Activated CD8-positive, alpha-beta memory T cell treated with anti-CD3 and anti-CD28 coated beads, Interleukin-2, amount 50 U/mL, for 24 hours (primary cell): ENCODE measurements around the gene VSIR.

ENCODE experiments used
- DNase-seq: peaks from one replicate; pipeline ENCODE4 v3.0.0-alpha.2; 2020; ENCODE audit errors: extremely low read depth

VSIR gene

DNA sequence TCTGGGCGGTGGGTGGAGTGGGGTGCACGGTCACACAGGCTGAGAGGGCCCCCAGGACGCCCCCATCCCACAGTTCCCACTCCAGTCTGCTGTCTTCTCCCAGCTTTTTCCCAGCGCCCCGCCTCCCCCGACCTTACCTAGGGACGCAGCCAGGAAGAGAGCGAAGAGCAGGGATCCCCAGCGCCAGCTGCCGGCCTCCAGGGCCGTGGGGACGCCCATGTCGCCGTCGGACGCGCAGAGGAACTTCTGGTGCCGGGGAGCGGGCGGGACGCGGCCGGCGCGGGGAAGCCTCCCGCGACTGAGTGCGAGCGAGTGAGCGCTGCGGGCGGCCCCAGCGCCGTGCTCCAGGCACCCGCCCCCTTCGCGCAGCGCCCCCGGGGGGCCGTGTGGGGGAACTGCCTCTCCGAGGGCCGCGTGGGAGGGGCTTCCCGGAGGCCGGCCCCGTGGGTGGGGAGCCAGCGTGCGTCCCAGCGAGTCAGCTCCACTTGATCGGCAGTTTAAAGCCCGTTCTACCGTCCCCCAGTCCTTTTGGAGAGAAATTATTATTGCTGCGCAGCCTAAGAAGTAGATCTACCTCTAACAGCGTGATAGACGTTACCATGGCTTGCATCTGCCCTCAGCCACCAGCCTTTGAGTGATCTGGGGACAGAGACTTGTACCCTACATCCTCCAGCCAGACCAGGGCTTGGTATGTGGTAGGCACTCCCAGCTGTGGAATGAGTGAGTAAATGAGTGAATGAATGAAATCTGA, at the start of gene VSIR:
Gene VSIR, minus strand, starts transcription at position 300 of the 751 bp plus-strand sequence. Its CDS starts 81 bp downstream, at position 219.
- peak; percentile 77 for DNase-seq

- DNase-seq, result no peak
These were observed 48.8 kb upstream of the VSIR start for GRCh38 chr10:71821909-71822763.

DNA sequence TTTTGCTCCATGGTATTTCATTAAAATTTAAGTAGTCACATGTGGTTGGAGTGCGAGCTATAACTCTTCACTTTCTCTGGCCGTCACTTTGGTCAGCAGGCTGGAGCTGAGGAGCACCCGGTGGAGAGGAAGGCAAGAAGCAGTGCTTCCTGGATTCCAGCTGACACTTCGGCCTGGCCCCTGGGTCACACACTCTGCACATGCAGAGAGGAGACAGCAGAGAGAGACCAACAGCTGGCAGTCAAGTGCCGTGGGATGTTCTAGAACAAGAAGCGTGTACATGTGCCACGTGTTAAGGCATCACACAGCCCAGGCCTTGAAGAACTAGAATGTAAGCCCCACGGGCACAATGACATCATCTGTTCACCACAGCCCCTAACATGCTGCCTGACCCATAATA, 47.6 kb upstream of the VSIR start:
- no peak for DNase-seq

DNA sequence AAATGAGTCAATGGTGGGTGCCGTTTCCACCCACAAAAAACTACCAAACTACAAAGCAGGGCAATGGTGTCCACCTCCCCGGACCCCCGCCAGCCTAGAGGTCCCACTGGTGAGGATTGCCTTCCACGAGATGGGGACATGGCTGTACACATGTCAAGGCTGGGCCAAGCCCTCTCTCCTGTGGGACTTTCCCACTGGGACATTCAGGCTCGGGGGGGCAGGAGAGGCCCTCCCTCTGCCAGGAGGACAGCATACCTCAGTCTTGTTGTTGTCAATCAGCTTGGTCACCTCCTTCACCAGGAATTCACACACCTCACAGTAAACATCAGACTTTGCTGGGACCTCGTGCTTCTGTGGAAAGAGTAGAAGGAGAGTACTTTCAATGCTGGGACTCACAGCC, 46.7 kb upstream of the VSIR start:
- no peak for DNase-seq

DNA sequence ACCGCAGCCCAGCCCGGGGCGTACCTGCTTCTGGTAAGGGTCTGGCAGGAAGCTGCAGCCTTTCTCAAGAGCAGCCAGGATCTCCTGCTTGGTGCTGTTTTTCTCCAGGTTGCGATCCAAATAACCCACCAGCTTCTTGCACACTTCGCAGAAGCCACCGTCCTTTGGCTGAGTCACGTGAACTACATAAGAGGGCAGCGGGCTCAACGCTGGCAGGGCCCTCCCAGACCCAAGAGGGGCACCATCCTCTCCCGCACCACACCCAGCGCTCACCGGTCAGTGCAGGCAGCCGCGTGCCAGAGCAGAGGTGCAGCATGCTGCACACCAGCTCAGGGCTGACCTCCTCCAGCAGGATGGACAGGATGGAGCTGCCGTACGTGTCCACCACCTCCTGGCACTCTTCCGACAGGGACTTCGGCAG, 46.1 kb upstream of the VSIR start:
- DNase-seq, result no peak

DNA sequence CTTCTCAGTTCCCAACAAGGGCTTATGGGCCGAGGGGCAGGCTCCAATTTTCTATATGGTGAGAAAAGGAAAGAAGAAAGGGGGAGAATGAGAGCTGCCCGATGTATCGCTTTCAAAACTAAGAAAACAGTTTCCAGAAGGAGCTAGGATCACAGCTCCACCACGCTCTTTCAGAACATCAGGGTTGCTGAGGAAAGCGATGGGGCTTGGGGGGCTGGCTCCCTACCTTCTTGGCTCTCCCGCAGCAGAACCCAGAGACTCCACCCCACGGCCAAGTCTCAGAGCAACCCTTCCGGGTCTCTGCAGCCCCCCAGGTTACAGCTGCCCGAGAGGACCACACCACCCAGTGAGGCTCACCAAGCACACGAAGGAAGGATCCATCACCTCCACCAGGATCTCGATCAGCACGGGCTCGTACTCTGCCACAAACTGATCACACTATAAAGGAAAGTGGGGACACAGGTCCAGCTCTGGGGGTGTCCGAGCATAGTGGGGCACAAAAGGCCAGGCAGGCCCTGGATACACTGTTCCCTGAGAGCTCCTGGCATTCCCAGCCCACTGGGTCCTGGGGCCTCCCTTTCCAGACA, 45.4 kb upstream of the VSIR start:
- DNase-seq, result no peak

GRCh38 chr10:71817831-71818655, 44.7 kb upstream of the VSIR start:
- DNase-seq, result no peak

DNA sequence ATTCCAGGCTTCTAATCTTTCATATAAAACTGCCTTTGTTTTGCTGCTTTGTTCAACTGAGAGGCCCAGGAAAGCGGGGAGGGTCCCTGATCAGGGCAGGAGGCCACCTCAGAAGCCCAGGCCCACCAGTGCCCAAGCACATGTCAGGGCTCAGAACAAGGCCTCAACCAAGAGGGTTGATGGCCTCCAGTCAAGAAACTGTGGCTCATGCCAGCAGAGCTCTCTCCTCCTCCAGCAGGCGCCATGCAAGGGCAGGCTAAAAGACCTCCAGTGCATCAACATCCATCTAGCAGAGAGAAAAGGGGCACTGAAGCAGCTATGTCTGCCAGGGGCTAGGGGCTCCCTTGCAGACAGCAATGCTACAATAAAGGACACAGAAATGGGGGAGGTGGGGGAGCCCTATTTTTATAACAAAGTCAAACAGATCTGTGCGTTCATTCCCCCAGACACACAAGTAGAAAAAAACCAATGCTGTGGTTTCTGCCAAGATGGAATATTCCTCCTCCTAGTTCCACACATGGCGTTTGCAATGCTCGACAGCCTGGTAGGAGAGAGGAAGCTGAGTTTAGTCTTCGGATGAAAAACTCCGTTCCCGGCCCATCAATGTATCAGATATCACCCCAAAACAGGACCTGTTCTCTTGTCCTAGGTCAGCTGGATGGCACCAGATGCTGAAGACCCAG, 43.8 kb upstream of the VSIR start:
- DNase-seq, result no peak

DNA sequence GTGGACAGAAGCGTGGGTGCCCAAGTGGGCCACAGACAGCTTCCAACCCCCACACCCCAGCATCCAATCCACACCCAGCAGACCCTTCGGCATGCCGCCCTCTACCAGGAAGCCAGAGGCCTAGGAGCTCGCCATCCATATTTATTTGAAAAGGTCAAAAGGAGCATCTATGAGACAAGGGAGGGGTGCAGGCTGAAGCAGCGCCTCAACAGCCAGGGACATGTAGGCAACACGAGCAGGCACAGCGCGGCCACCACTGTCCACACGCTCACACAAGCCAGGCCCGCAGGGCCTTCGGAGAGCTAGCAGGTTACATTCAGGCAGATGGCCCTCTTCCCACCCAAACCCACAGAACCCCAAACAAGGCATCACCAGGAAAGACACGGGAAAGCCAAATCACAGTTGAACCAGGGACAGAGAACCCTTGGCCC, 43.1 kb upstream of the VSIR start:
- no peak for DNase-seq

DNA sequence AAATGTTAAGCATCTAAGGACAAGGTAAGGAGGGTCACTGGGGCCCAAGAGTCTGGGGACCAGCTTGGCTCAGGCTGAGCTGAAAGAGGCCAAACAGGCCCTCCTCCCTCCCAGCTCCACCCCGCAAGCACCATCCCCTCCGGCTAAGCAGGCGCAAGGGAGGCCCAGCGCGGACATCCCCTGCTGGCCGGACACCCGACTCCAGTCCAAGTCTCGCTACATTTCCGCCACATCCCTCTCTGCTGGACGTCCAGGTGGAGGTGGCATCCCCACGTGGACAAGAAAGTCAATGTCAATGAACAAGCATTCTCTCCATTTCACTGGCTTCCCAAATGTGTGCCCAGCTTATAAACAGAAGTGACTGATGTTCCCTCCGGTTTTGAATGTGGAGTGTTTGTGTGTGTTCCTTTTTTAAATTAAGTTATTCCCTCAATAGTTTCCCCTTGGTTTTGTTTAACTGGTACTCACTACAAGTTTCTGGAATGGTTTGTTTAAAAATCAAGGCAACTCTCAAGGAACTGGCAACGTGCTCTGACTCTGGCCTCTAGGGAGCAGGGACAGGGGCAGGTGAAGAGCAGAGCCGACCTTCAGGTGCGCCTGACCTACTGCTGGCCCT, 42.3 kb upstream of the VSIR start:
- no peak for DNase-seq

- DNase-seq, result no peak
These were observed 41.6 kb upstream of the VSIR start for GRCh38 chr10:71814922-71815411.

GRCh38 chr10:71812913-71813590, 39.7 kb upstream of the VSIR start:
- DNase-seq, result no peak

- peak; percentile 51 for DNase-seq
These were observed 38.9 kb upstream of the VSIR start for GRCh38 chr10:71812016-71812912.

DNA sequence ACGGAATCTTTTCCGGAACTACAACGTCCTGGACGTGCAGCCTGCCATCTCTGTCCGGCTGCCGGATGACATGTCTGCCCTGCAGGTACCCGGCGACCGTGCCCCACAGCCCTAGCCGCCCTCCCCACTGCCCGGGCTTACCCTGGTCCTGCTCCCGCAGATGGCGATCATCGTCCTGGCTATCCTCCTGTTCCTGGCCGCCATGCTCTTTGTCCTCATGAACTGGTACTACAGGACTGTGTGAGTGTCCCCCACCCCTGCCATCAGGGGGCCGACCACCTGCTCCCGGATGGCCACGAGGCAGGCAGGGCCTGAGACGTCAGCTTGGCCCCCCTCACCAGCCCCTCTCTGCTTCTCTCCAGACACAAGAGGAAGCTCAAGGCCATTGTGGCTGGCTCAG, 38.0 kb upstream of the VSIR start:
- no peak for DNase-seq

- no peak for DNase-seq
These were observed 36.9 kb upstream of the VSIR start for GRCh38 chr10:71810048-71810750.

DNA sequence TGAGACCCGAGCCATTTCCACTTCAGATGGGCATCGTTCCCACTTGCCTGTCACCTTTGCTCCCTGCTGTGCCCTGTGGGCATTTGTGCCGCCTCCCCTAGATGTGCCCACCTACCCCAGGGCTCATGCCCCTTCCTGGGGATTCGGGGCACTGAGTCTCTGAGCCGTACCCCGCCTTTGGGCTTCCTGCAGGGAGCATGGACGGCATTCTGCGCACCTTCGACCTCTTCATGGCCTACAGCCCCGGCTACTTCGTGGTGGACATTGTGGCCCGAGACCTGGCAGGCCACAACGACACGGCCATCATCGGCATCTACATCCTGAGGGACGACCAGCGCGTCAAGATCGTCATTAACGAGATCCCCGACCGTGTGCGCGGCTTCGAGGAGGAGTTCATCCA, 36.3 kb upstream of the VSIR start:
- no peak for DNase-seq

GRCh38 chr10:71807557-71808510, 34.5 kb upstream of the VSIR start:
- DNase-seq, result no peak
